Measurements from ENCODE around the gene CD58.

Gene CD58

GRCh38 chr1:116553386-116554115 lies 17.3 kb downstream of the CD58 start:
- no peak overlapping the region for H3K4me3 ChIP-seq (ENCODE audit: low read length)
- no peak overlapping the region for H3K27ac ChIP-seq (ENCODE audit: low read length)
- H3K27me3 ChIP-seq (ENCODE audit: insufficient read depth, low read length): no peaks in the 10 kb centered on the region
- no peak overlapping the region for H3K9ac ChIP-seq (ENCODE audit: low read depth, low read length)
- H3K4me1 ChIP-seq (ENCODE audit: insufficient read depth, low read length): peaks cover 6% of the 10 kb centered on the region
- H3K9me3 ChIP-seq (ENCODE audit: insufficient read depth, low read depth, low read length): no peaks in the 10 kb centered on the region
- no peaks in the 10 kb centered on the region for H3K36me3 ChIP-seq (ENCODE audit: insufficient read depth, low read depth, low read length)

GRCh38 chr1:116546354-116546977 lies 24.4 kb downstream of the CD58 start:
- no peak overlapping the region for H3K27ac ChIP-seq (ENCODE audit: low read length)
- no peaks in the 10 kb centered on the region for H3K27me3 ChIP-seq (ENCODE audit: insufficient read depth, low read length)
- 0 out of 2 replicates have a peak, but pooled peaks cover 5% of the 10 kb centered on the region for H3K36me3 ChIP-seq (ENCODE audit: insufficient read depth, low read depth, low read length)
- H3K4me3 ChIP-seq (ENCODE audit: low read length): no peak overlapping the region
- no peaks in the 10 kb centered on the region for H3K4me1 ChIP-seq (ENCODE audit: insufficient read depth, low read length)
- H3K9me3 ChIP-seq (ENCODE audit: insufficient read depth, low read depth, low read length): no peaks in the 10 kb centered on the region
- no peak overlapping the region for H3K9ac ChIP-seq (ENCODE audit: low read depth, low read length)

- Histone ChIP-seq H3K27me3 (ENCODE audit: insufficient read depth, low read length) (no peaks in the 10 kb centered on the region), H3K27ac (ENCODE audit: low read length) (no peak overlapping the region), H3K9me3 (ENCODE audit: insufficient read depth, low read depth, low read length) (no peaks in the 10 kb centered on the region), H3K4me1 (ENCODE audit: insufficient read depth, low read length) (no peaks in the 10 kb centered on the region), H3K4me3 (ENCODE audit: low read length) (no peak overlapping the region), H3K9ac (ENCODE audit: low read depth, low read length) (no peak overlapping the region), H3K36me3 (ENCODE audit: insufficient read depth, low read depth, low read length) (0 out of 2 replicates have a peak, but pooled peaks cover 5% of the 10 kb centered on the region)
Measured at GRCh38 chr1:116545359-116545705, 25.5 kb downstream of the CD58 start.

GRCh38 chr1:116544588-116545358 lies 26.1 kb downstream of the CD58 start:
- Histone ChIP-seq H3K4me3 (ENCODE audit: low read length) (no peak overlapping the region), H3K9ac (ENCODE audit: low read depth, low read length) (no peak overlapping the region), H3K36me3 (ENCODE audit: insufficient read depth, low read depth, low read length) (0 out of 2 replicates have a peak, but pooled peaks cover 5% of the 10 kb centered on the region), H3K4me1 (ENCODE audit: insufficient read depth, low read length) (no peaks in the 10 kb centered on the region), H3K27me3 (ENCODE audit: insufficient read depth, low read length) (no peaks in the 10 kb centered on the region), H3K9me3 (ENCODE audit: insufficient read depth, low read depth, low read length) (no peaks in the 10 kb centered on the region), H3K27ac (ENCODE audit: low read length) (no peak overlapping the region)

- no peaks in the 10 kb centered on the region for H3K9me3 ChIP-seq (ENCODE audit: insufficient read depth, low read depth, low read length)
- H3K36me3 ChIP-seq (ENCODE audit: insufficient read depth, low read depth, low read length): 0 out of 2 replicates have a peak, but pooled peaks cover 5% of the 10 kb centered on the region
- no peak overlapping the region for H3K27ac ChIP-seq (ENCODE audit: low read length)
- H3K27me3 ChIP-seq (ENCODE audit: insufficient read depth, low read length): no peaks in the 10 kb centered on the region
- H3K4me3 ChIP-seq (ENCODE audit: low read length): no peak overlapping the region
- H3K4me1 ChIP-seq (ENCODE audit: insufficient read depth, low read length): no peaks in the 10 kb centered on the region
- H3K9ac ChIP-seq (ENCODE audit: low read depth, low read length): no peak overlapping the region
Measured at GRCh38 chr1:116540088-116540487, 30.7 kb downstream of the CD58 start.

- Histone ChIP-seq H3K9me3 (ENCODE audit: insufficient read depth, low read depth, low read length) (no peaks in the 10 kb centered on the region), H3K27ac (ENCODE audit: low read length) (no peak overlapping the region), H3K36me3 (ENCODE audit: insufficient read depth, low read depth, low read length) (0 out of 2 replicates have a peak, but pooled peaks cover 6% of the 10 kb centered on the region), H3K4me3 (ENCODE audit: low read length) (no peak overlapping the region), H3K9ac (ENCODE audit: low read depth, low read length) (no peak overlapping the region), H3K4me1 (ENCODE audit: insufficient read depth, low read length) (no peaks in the 10 kb centered on the region), H3K27me3 (ENCODE audit: insufficient read depth, low read length) (no peaks in the 10 kb centered on the region)
Measured at GRCh38 chr1:116538544-116538943, 32.3 kb downstream of the CD58 start.

- no peaks in the 10 kb centered on the region for H3K4me1 ChIP-seq (ENCODE audit: insufficient read depth, low read length)
- H3K4me3 ChIP-seq (ENCODE audit: low read length): no peak overlapping the region
- H3K27me3 ChIP-seq (ENCODE audit: insufficient read depth, low read length): no peaks in the 10 kb centered on the region
- H3K36me3 ChIP-seq (ENCODE audit: insufficient read depth, low read depth, low read length): 0 out of 2 replicates have a peak, but pooled peaks cover 9% of the 10 kb centered on the region
- H3K9me3 ChIP-seq (ENCODE audit: insufficient read depth, low read depth, low read length): no peaks in the 10 kb centered on the region
- no peak overlapping the region for H3K27ac ChIP-seq (ENCODE audit: low read length)
- H3K9ac ChIP-seq (ENCODE audit: low read depth, low read length): no peak overlapping the region
Measured at GRCh38 chr1:116537898-116538297, 32.9 kb downstream of the CD58 start.

- H3K9ac ChIP-seq (ENCODE audit: low read depth, low read length): no peak overlapping the region
- H3K9me3 ChIP-seq (ENCODE audit: insufficient read depth, low read depth, low read length): no peaks in the 10 kb centered on the region
- no peak overlapping the region for H3K27ac ChIP-seq (ENCODE audit: low read length)
- 0 out of 2 replicates have a peak, but pooled peaks cover 7% of the 10 kb centered on the region for H3K36me3 ChIP-seq (ENCODE audit: insufficient read depth, low read depth, low read length)
- H3K4me1 ChIP-seq (ENCODE audit: insufficient read depth, low read length): no peaks in the 10 kb centered on the region
- H3K27me3 ChIP-seq (ENCODE audit: insufficient read depth, low read length): no peaks in the 10 kb centered on the region
- H3K4me3 ChIP-seq (ENCODE audit: low read length): no peak overlapping the region
Measured at GRCh38 chr1:116537040-116537831, 33.6 kb downstream of the CD58 start.

- no peak overlapping the region for H3K9ac ChIP-seq (ENCODE audit: low read depth, low read length)
- no peak overlapping the region for H3K27ac ChIP-seq (ENCODE audit: low read length)
- no peaks in the 10 kb centered on the region for H3K27me3 ChIP-seq (ENCODE audit: insufficient read depth, low read length)
- no peaks in the 10 kb centered on the region for H3K9me3 ChIP-seq (ENCODE audit: insufficient read depth, low read depth, low read length)
- 0 out of 2 replicates have a peak, but pooled peaks cover 7% of the 10 kb centered on the region for H3K36me3 ChIP-seq (ENCODE audit: insufficient read depth, low read depth, low read length)
- H3K4me1 ChIP-seq (ENCODE audit: insufficient read depth, low read length): no peaks in the 10 kb centered on the region
- H3K4me3 ChIP-seq (ENCODE audit: low read length): no peak overlapping the region
Measured at GRCh38 chr1:116534014-116534739, 36.6 kb downstream of the CD58 start.

- no peak overlapping the region for H3K27ac ChIP-seq (ENCODE audit: low read length)
- H3K9ac ChIP-seq (ENCODE audit: low read depth, low read length): no peak overlapping the region
- H3K4me1 ChIP-seq (ENCODE audit: insufficient read depth, low read length): no peaks in the 10 kb centered on the region
- no peaks in the 10 kb centered on the region for H3K9me3 ChIP-seq (ENCODE audit: insufficient read depth, low read depth, low read length)
- H3K36me3 ChIP-seq (ENCODE audit: insufficient read depth, low read depth, low read length): 0 out of 2 replicates have a peak, but pooled peaks cover 7% of the 10 kb centered on the region
- no peak overlapping the region for H3K4me3 ChIP-seq (ENCODE audit: low read length)
- H3K27me3 ChIP-seq (ENCODE audit: insufficient read depth, low read length): no peaks in the 10 kb centered on the region
Measured at GRCh38 chr1:116533429-116533820, 37.4 kb downstream of the CD58 start.
